ENCODE measurements around the gene TIMM21.

DNA sequence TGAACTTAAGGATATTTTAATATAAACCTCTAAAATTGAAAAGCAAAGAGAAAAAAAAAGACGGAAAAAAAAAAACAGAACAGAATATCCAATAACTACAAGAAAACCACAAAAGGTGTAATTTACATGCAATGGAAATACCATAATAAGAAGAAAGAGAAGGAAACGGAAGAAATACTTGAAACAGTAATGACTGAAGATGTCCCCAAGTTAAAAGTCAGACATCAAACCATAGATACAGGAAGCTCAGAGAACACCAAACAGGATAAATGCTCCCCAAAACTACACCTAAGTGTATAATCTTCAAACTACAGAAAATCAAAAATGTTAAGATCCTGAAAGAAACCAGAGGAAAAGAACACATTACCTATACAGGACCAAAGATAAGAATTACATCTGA, 39.9 kb upstream of the TIMM21 start:
- no peak for TF ChIP-seq CTCF (IDR thresholded peaks at IDR 0.05)
- no peak for TF ChIP-seq POLR2A (IDR thresholded peaks at IDR 0.05)

Measured in gastroesophageal sphincter (tissue), 3 donors.